Neuronal stem cell (in vitro differentiated cells): ENCODE results near the gene PPARGC1A. TPM values are rescaled to one million over a fixed set of nuclear protein-coding genes. Genes with fewer than 3 reads are reported as not detected.

Experiments used
- DNase-seq: peaks from one replicate; pipeline ENCODE4 v3.0.0-alpha.2; 2013; ENCODE audit warnings: low spot score
- H2AFZ ChIP-seq: one replicate; pipeline ENCODE4 v1.6.1; 2013; ENCODE audit warnings: mild to moderate bottlenecking, low read length, inconsistent platforms
- H2AK5ac ChIP-seq: 2 replicates; pipeline ENCODE4 v1.6.1; 2013; ENCODE audit warnings: low read depth, mild to moderate bottlenecking, inconsistent platforms, low read length, moderate library complexity, mixed read lengths
- H2BK120ac ChIP-seq: 2 replicates; pipeline ENCODE4 v1.6.1; 2013; ENCODE audit warnings: low read depth, mild to moderate bottlenecking, inconsistent platforms, low read length, moderate library complexity, mixed read lengths
- H2BK12ac ChIP-seq: one replicate; pipeline ENCODE4 v1.6.1; 2013; ENCODE audit warnings: low read length, inconsistent platforms
- H2BK15ac ChIP-seq: 2 replicates; pipeline ENCODE4 v1.6.1; 2013; ENCODE audit warnings: mild to moderate bottlenecking, low read length, inconsistent platforms, mixed read lengths
- H2BK5ac ChIP-seq: one replicate; pipeline ENCODE4 v1.6.1; 2013; ENCODE audit warnings: inconsistent platforms, mild to moderate bottlenecking, low read length, moderate library complexity
- H3K14ac ChIP-seq: one replicate; pipeline ENCODE4 v1.6.1; 2013; ENCODE audit warnings: low read length, inconsistent platforms
- H3K18ac ChIP-seq: 2 replicates; pipeline ENCODE4 v1.6.1; 2013; ENCODE audit warnings: low read length, inconsistent platforms
- H3K23ac ChIP-seq: 2 replicates; pipeline ENCODE4 v1.6.1; 2013; ENCODE audit warnings: low read depth, mild to moderate bottlenecking, mixed read lengths, low read length, inconsistent platforms; ENCODE audit not compliant: poor library complexity
- H3K27ac ChIP-seq: replicated peaks from 3 replicates; pipeline ENCODE4 v1.5.1; 2013; ENCODE audit warnings: low read length, inconsistent platforms
- H3K27me3 ChIP-seq, 3 experiments: 2 replicates each; pipeline ENCODE4 v1.6.1; 2013; ENCODE audit warnings: low read length in 3 of 3, mild to moderate bottlenecking in 2 of 3, inconsistent platforms in 1 of 3, low read depth in 1 of 3, mixed read lengths in 1 of 3, moderate library complexity in 1 of 3; ENCODE audit not compliant: control insufficient read depth in 3 of 3, insufficient read depth in 3 of 3
- H3K36me3 ChIP-seq, 2 donors: replicated peaks in 1 of 2; 2 replicates each; pipeline ENCODE4 v1.6.1; 2013; ENCODE audit warnings: low read length in 2 of 2; ENCODE audit not compliant: control insufficient read depth in 2 of 2, insufficient read depth in 2 of 2
- H3K4ac ChIP-seq: 2 replicates; pipeline ENCODE4 v1.6.1; 2013; ENCODE audit warnings: inconsistent platforms, mild to moderate bottlenecking, low read length, moderate library complexity
- H3K4me1 ChIP-seq, 2 donors: 1 replicate in 1 of 2; 2 replicates in 1 of 2; pipeline ENCODE4 v1.6.1; 2013; ENCODE audit warnings: low read length in 2 of 2, low read depth in 1 of 2; ENCODE audit not compliant: control insufficient read depth in 2 of 2, insufficient read depth in 1 of 2
- H3K4me2 ChIP-seq: one replicate; pipeline ENCODE4 v1.6.1; 2013; ENCODE audit warnings: mild to moderate bottlenecking, low read length, inconsistent platforms; ENCODE audit not compliant: insufficient read depth, poor library complexity, severe bottlenecking
- H3K4me3 ChIP-seq, 2 donors: 2 replicates each; pipeline ENCODE4 v1.5.1; 2013; ENCODE audit warnings: low read length in 2 of 2, mild to moderate bottlenecking in 2 of 2, inconsistent platforms in 1 of 2, moderate library complexity in 1 of 2
- H3K79me1 ChIP-seq: one replicate; pipeline ENCODE4 v1.6.1; 2013; ENCODE audit warnings: low read depth, mild to moderate bottlenecking, inconsistent platforms, low read length, moderate library complexity
- H3K9ac ChIP-seq: one replicate; pipeline ENCODE4 v1.6.1; 2013; ENCODE audit warnings: mild to moderate bottlenecking, low read depth, low read length, inconsistent platforms; ENCODE audit not compliant: poor library complexity
- H3K9me3 ChIP-seq, 2 donors: replicated peaks in 1 of 2; 2 replicates each; pipeline versions ENCODE3 to v1.6.1; 2013; ENCODE audit warnings: low read length in 2 of 2, mild to moderate bottlenecking in 2 of 2, inconsistent platforms in 1 of 2, low read depth in 1 of 2, mixed read lengths in 1 of 2, moderate library complexity in 1 of 2; ENCODE audit not compliant: control insufficient read depth in 2 of 2, insufficient read depth in 1 of 2
- H4K8ac ChIP-seq: one replicate; pipeline ENCODE4 v1.6.1; 2013; ENCODE audit warnings: low read depth, mild to moderate bottlenecking, inconsistent platforms, low read length, moderate library complexity
- H4K91ac ChIP-seq: one replicate; pipeline ENCODE4 v1.6.1; 2013; ENCODE audit warnings: low read length, low read depth, mild to moderate bottlenecking, inconsistent platforms; ENCODE audit not compliant: poor library complexity
- WGBS, 2 donors: extraction: QIAGEN DNeasy Blood & Tissue Kit; methylation state at CpG; one replicate each; pipeline ENCODE4 v1.1.7; 2013; ENCODE audit warnings: missing lambda C conversion rate in 2 of 2, mixed read lengths in 1 of 2; ENCODE audit not compliant: insufficient read length in 2 of 2, insufficient replicate concordance in 1 of 2; ENCODE audit errors: extremely low coverage in 2 of 2; 5-methylcytosine and 5-hydroxymethylcytosine counted together
- polyA plus RNA-seq, 2 experiments: library from polyadenylated mRNA; stranded (reverse); fragments of 200-250 nt; gene quantifications; one replicate each; pipeline ENCODE4 v1.2.3, GENCODE V29; 2013

The PPARGC1A gene
- polyA plus RNA-seq (2013, experiment 1 of 2): 2.1 TPM
- 2.0 TPM for polyA plus RNA-seq (2013, experiment 2 of 2)

DNA sequence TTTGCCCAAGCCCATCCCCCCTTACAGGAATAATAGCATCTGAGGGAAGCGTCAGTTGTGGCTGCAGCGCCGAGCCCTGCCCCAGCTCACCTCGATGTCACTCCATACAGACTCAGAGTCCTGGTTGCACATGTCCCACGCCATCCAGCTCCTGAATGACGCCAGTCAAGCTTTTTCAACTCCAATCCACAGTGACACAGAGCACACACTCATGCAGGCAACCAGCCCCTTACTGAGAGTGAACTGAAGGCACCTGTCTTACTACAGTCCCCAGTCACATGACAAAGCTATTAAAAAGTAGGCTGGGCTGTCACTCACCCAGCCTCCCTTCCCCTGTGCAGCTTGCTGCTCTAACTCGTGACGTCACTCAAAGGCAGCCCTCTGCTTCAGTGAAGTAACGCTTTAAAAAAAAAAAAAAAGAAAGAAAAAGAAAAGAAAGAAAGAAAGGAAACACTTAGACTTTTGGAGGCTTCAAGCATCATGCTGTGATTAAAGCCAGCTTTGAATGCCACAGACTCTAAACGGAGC, at the start of gene PPARGC1A:
PPARGC1A (minus strand) TSS at position 234 of the 528 bp plus-strand sequence; CDS start at position 144, 90 bp downstream.
- Histone ChIP-seq H2AK5ac (no peak within 1 kb of the TSS), H4K8ac (no peak within 1 kb of the TSS), H3K4me1 (peaks cover 6 to 13% of the 10 kb centered on the region in 2 donors), H2BK5ac (no peak within 1 kb of the TSS), H3K4ac (no peak within 1 kb of the TSS), H2AFZ (peak within 1 kb of the TSS; percentile 89), H3K4me3 (peak within 1 kb of the TSS; percentile 45 to 69), H3K27ac (no peak within 1 kb of the TSS), H4K91ac (no peak within 1 kb of the TSS), H2BK120ac (no peak within 1 kb of the TSS), H3K36me3 (no peaks in the 10 kb centered on the region), H3K23ac (no peak within 1 kb of the TSS), H2BK15ac (no peak within 1 kb of the TSS), H3K9me3 (no peaks in the 10 kb centered on the region), H3K18ac (no peak within 1 kb of the TSS), H3K14ac (no peak within 1 kb of the TSS), H2BK12ac (no peak within 1 kb of the TSS), H3K9ac (no peak within 1 kb of the TSS), H3K27me3 (no peaks in the 10 kb centered on the region), H3K79me1 (no peaks in the 10 kb centered on the region), H3K4me2 (peak within 1 kb of the TSS; percentile 53)
- WGBS, 2 donors: no CpG with 5 or more reads among the region's 10 CpGs
- DNase-seq: peak; percentile 35

DNA sequence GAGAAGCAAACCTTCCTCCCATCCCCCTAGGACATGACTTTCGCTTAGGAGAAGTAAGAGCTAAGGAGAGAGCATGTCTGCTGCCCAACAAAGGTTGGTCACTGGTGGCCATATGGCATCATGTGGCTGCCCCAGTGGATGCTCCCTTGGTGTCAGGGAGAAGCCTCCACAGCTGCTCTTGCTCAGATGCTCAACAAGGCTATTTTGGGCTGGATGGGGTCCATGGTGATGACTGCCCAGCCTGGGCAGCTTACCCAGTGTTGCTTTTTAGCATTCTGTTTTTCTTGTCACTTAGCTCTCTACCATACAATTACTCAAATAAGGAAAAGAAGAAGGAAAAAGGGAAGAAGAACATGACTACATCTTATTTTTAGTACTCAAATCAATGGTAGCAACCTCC, 48.9 kb upstream of the PPARGC1A start:
- peaks cover 0 to 4% of the 10 kb centered on the region in 2 donors for H3K9me3 ChIP-seq
- no peak overlapping the region for H2AK5ac ChIP-seq
- no peak overlapping the region for H2BK15ac ChIP-seq
- H3K36me3 ChIP-seq: no peaks in the 10 kb centered on the region
- no peak overlapping the region for H3K4me2 ChIP-seq
- H3K4ac ChIP-seq: no peak overlapping the region
- no peak overlapping the region for H3K14ac ChIP-seq
- no peak overlapping the region for H3K23ac ChIP-seq
- no peak overlapping the region for H4K8ac ChIP-seq
- no peak overlapping the region for H4K91ac ChIP-seq
- H3K18ac ChIP-seq: no peak overlapping the region
- H3K4me3 ChIP-seq: no peak overlapping the region
- no peak overlapping the region for H2BK12ac ChIP-seq
- no peaks in the 10 kb centered on the region for H3K27me3 ChIP-seq
- no peaks in the 10 kb centered on the region for H3K79me1 ChIP-seq
- no peak overlapping the region for H3K9ac ChIP-seq
- WGBS, 2 donors: no CpG with 5 or more reads among the region's 1 CpG
- no peak overlapping the region for H2BK5ac ChIP-seq
- H2BK120ac ChIP-seq: no peak overlapping the region
- H2AFZ ChIP-seq: no peak overlapping the region
- H3K27ac ChIP-seq: no peak overlapping the region
- no peak for DNase-seq
- no peaks in the 10 kb centered on the region for H3K4me1 ChIP-seq

DNA sequence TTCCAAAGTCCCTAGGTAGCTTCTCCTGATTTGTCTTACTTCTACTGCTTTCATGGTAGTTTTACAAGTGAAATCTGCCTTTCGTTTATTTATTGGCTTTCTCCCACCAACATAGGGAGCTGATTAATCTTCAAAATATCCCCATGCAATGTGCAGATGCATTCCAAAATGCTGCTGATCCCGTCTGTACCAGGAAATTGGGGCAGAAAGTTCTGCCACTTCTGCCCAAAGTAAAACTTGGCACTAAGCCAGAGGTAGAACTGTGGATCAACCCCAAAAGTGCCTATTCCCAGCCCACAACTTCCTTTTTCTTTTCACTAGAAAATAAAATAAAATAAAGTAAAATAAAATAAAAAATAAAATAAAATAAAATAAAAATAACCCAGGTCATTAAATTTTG, 47.3 kb upstream of the PPARGC1A start:
- Histone ChIP-seq H3K4ac (no peak overlapping the region), H2BK15ac (no peak overlapping the region), H3K23ac (no peak overlapping the region), H4K91ac (no peak overlapping the region), H2BK12ac (no peak overlapping the region), H3K14ac (no peak overlapping the region), H3K4me3 (no peak overlapping the region), H2BK5ac (no peak overlapping the region), H3K18ac (no peak overlapping the region), H2BK120ac (no peak overlapping the region), H3K79me1 (no peaks in the 10 kb centered on the region), H3K27me3 (no peaks in the 10 kb centered on the region), H3K9me3 (peaks cover 0 to 7% of the 10 kb centered on the region in 2 donors), H3K36me3 (no peaks in the 10 kb centered on the region), H2AFZ (no peak overlapping the region), H3K27ac (no peak overlapping the region), H3K9ac (no peak overlapping the region), H3K4me2 (no peak overlapping the region), H4K8ac (no peak overlapping the region), H3K4me1 (no peaks in the 10 kb centered on the region), H2AK5ac (no peak overlapping the region)
- no peak for DNase-seq
- no CpG with 5 or more reads among the region's 2 CpGs for WGBS, 2 donors

GRCh38 chr4:23934915-23935314, 45.1 kb upstream of the PPARGC1A start:
- no peak overlapping the region for H2BK12ac ChIP-seq
- H3K23ac ChIP-seq: no peak overlapping the region
- no peak overlapping the region for H2AFZ ChIP-seq
- no peak overlapping the region for H2BK5ac ChIP-seq
- no CpG with 5 or more reads among the region's 3 CpGs for WGBS, 2 donors
- no peak overlapping the region for H2AK5ac ChIP-seq
- no peak overlapping the region for H4K8ac ChIP-seq
- no peaks in the 10 kb centered on the region for H3K79me1 ChIP-seq
- no peak overlapping the region for H3K18ac ChIP-seq
- no peak overlapping the region for H3K4ac ChIP-seq
- no peaks in the 10 kb centered on the region for H3K36me3 ChIP-seq
- no peak overlapping the region for H3K14ac ChIP-seq
- no peak overlapping the region for H2BK120ac ChIP-seq
- H2BK15ac ChIP-seq: no peak overlapping the region
- no peak overlapping the region for H3K4me2 ChIP-seq
- peaks cover 1 to 6% of the 10 kb centered on the region in 2 donors for H3K4me1 ChIP-seq
- no peak for DNase-seq
- H3K27ac ChIP-seq: no peak overlapping the region
- H4K91ac ChIP-seq: no peak overlapping the region
- H3K9ac ChIP-seq: no peak overlapping the region
- no peaks in the 10 kb centered on the region for H3K27me3 ChIP-seq
- H3K9me3 ChIP-seq: peaks cover 0 to 7% of the 10 kb centered on the region in 2 donors
- H3K4me3 ChIP-seq: no peak overlapping the region
